ENCODE results near the gene PTTG1IP.

The PTTG1IP gene

GRCh38 chr21:44909719-44910118 is 36.2 kb upstream of the PTTG1IP start:
- no peak for DNase-seq (ENCODE audit: low spot score)

- DNase-seq (ENCODE audit: low spot score) = no peak
These were observed 35.4 kb upstream of the PTTG1IP start for GRCh38 chr21:44908908-44909307.

GRCh38 chr21:44907966-44908895 is 34.7 kb upstream of the PTTG1IP start:
- DNase-seq (ENCODE audit: low spot score) = no peak

GRCh38 chr21:44907225-44907965 is 33.9 kb upstream of the PTTG1IP start:
- no peak for DNase-seq (ENCODE audit: low spot score)

- no peak for DNase-seq (ENCODE audit: low spot score)
These were observed 32.2 kb upstream of the PTTG1IP start for GRCh38 chr21:44905728-44906090.

GRCh38 chr21:44905016-44905727 is 31.7 kb upstream of the PTTG1IP start:
- no peak for DNase-seq (ENCODE audit: low spot score)

- DNase-seq (ENCODE audit: low spot score) = no peak
These were observed 30.8 kb upstream of the PTTG1IP start for GRCh38 chr21:44904141-44904923.

- DNase-seq (ENCODE audit: low spot score) = no peak
These were observed 30.2 kb upstream of the PTTG1IP start for GRCh38 chr21:44903689-44904088.

GRCh38 chr21:44903050-44903685 is 29.7 kb upstream of the PTTG1IP start:
- DNase-seq (ENCODE audit: low spot score) = no peak

GRCh38 chr21:44902268-44903049 is 29.0 kb upstream of the PTTG1IP start:
- no peak for DNase-seq (ENCODE audit: low spot score)

GRCh38 chr21:44901391-44902074 is 28.0 kb upstream of the PTTG1IP start:
- no peak for DNase-seq (ENCODE audit: low spot score)

- DNase-seq (ENCODE audit: low spot score) = no peak
These were observed 27.2 kb upstream of the PTTG1IP start for GRCh38 chr21:44900559-44901251.

GRCh38 chr21:44899768-44900558 is 26.5 kb upstream of the PTTG1IP start:
- no peak for DNase-seq (ENCODE audit: low spot score)

GRCh38 chr21:44898851-44899767 is 25.6 kb upstream of the PTTG1IP start:
- DNase-seq (ENCODE audit: low spot score) = no peak

- no peak for DNase-seq (ENCODE audit: low spot score)
These were observed 24.6 kb upstream of the PTTG1IP start for GRCh38 chr21:44898011-44898488.

- no peak for DNase-seq (ENCODE audit: low spot score)
These were observed 24.0 kb upstream of the PTTG1IP start for GRCh38 chr21:44897326-44898010.

Measured in left forelimb (tissue), 1 donor.